MCF 10A (cell line): ENCODE measurements around the gene NTN1. TPM values are rescaled to one million over a fixed set of nuclear protein-coding genes. Genes with fewer than 3 reads are reported as not detected.

Experiments
- BruUV-seq: library from RNA; stranded (reverse); fragments of 400-500 nt; replicated peaks from 2 replicates; lab custom pipeline; 2021; lab: Mats Ljungman, UMichigan
- CTCF ChIA-PET: fragments of 300-600 bp; sonication (Branson Sonifier 250); formaldehyde crosslinking; extraction: SDS; loops from one replicate; lab custom pipeline; 2021; ENCODE audit warnings: antibody characterized with exemption, inconsistent platforms; lab: Yijun Ruan, JAX
- POLR2A ChIA-PET: fragments of 300-600, 350-650 bp; sonication (Branson Sonifier 250); formaldehyde crosslinking; extraction: SDS; loops from one replicate; lab custom pipeline; 2020; ENCODE audit warnings: antibody characterized with exemption, inconsistent platforms; lab: Yijun Ruan, JAX
- DNase-seq: peaks from one replicate; pipeline ENCODE4 v3.0.0-alpha.2; 2018; ENCODE audit not compliant: unreplicated experiment
- H3K27ac Mint-ChIP-seq: one replicate; pipeline ENCODE4 v1.8.0; 2022; ENCODE audit warnings: mild to moderate bottlenecking, low read depth, mixed read lengths; ENCODE audit not compliant: unreplicated experiment
- H3K27me3 Mint-ChIP-seq: one replicate; pipeline ENCODE4 v1.8.0; 2022; ENCODE audit warnings: mixed read lengths; ENCODE audit not compliant: insufficient read depth, unreplicated experiment
- H3K36me3 Mint-ChIP-seq: one replicate; pipeline ENCODE4 v1.8.0; 2022; ENCODE audit warnings: mild to moderate bottlenecking, moderate library complexity, mixed read lengths; ENCODE audit not compliant: insufficient read depth, unreplicated experiment
- H3K4me1 Mint-ChIP-seq: one replicate; pipeline ENCODE4 v1.8.0; 2022; ENCODE audit warnings: mixed read lengths; ENCODE audit not compliant: insufficient read depth, unreplicated experiment
- H3K4me3 Mint-ChIP-seq: one replicate; pipeline ENCODE4 v1.8.0; 2022; ENCODE audit warnings: mild to moderate bottlenecking, moderate library complexity, mixed read lengths; ENCODE audit not compliant: unreplicated experiment
- H3K9me3 Mint-ChIP-seq: one replicate; pipeline ENCODE4 v1.8.0; 2022; ENCODE audit warnings: mixed read lengths; ENCODE audit not compliant: unreplicated experiment
- intact Hi-C: fragments of 100-400 bp; cut with micrococcal nuclease; formaldehyde crosslinking; loops from 2 replicates; pipeline ENCODE4 v1.14.1; 2022
- total RNA-seq: library from RNA; stranded (reverse); gene quantifications from 2 replicates; pipeline ENCODE4 v1.2.3, GENCODE V29; 2022
- TF ChIP-seq, protein P1 (sequence below): fragments of 200-600 bp; IDR thresholded peaks from one replicate; pipeline ENCODE4 v1.8.0; 2022; ENCODE audit warnings: antibody characterized with exemption, mild to moderate bottlenecking; ENCODE audit not compliant: unreplicated experiment

NTN1 gene
- total RNA-seq, 1 experiment from 2014 or later: 0.23 TPM

DNA sequence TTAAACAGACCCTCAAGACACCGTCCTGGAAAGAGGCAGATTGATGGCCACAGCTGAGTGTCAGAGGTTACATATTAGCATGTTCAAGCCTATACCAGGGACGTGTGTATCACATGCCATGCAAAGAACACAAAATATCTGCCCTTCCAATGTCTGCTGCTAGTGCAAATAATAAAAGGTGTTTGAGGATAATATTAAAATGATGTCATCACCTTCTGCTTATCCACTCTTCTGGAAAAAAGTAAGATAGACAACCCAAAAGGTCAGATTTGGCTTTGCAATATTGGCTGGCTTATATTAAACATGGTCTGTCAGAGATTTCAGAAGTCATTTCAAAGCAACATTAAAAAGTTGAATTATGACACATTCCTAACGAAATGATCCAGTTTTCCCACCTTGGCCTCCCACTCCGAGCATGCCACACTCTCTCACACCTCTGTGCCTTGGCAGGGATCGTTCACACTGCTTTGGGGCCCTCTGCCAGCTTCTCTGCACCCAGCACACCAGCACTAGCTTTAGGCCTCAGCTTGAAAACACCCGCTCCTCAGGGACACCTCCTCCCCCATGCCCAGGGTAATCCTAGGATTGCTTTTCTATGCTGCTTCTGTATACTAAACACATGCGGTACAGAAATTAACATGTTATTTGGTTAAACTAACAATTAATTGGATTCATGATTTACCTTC lies 248.2 kb downstream of the NTN1 start:
- no TSS peak for BruUV-seq
- intact Hi-C loops: no loop called here
- CTCF ChIA-PET: interaction anchor here (0.8 kb wide), 1 partner anchor 22 kb away, joined by 5 read pairs; no protein-coding TSS in a partner anchor
- Mint-ChIP-seq H3K36me3 (no peaks in the 10 kb centered on the region), H3K9me3 (no peaks in the 10 kb centered on the region), H3K27me3 (no peaks in the 10 kb centered on the region), H3K27ac (no peak overlapping the region), H3K4me3 (no peak overlapping the region), H3K4me1 (no peaks in the 10 kb centered on the region)
- TF ChIP-seq, protein P1, sequence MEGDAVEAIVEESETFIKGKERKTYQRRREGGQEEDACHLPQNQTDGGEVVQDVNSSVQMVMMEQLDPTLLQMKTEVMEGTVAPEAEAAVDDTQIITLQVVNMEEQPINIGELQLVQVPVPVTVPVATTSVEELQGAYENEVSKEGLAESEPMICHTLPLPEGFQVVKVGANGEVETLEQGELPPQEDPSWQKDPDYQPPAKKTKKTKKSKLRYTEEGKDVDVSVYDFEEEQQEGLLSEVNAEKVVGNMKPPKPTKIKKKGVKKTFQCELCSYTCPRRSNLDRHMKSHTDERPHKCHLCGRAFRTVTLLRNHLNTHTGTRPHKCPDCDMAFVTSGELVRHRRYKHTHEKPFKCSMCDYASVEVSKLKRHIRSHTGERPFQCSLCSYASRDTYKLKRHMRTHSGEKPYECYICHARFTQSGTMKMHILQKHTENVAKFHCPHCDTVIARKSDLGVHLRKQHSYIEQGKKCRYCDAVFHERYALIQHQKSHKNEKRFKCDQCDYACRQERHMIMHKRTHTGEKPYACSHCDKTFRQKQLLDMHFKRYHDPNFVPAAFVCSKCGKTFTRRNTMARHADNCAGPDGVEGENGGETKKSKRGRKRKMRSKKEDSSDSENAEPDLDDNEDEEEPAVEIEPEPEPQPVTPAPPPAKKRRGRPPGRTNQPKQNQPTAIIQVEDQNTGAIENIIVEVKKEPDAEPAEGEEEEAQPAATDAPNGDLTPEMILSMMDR: no peak
- POLR2A ChIA-PET: no interaction called here
- DNase-seq: no peak

DNA sequence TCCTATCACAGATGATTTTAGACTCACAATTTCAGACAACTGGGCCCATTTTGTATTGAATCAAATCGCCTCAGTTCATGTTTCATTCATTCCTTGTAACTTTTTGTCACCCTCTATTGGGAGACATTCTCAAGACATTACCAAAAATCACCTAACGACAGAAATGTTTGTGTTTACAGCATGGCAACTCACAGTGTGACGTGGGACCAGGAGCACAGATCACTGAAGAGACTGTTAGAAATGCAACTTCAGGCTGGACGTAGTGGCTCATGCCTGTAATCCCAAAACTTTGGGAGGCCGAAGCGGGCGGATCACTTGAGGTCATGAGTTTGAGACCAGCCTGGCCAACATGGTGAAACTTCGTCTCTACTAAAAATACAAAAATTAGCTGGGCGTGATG lies 249.6 kb downstream of the NTN1 start:
- H3K36me3 Mint-ChIP-seq: no peaks in the 10 kb centered on the region

DNA sequence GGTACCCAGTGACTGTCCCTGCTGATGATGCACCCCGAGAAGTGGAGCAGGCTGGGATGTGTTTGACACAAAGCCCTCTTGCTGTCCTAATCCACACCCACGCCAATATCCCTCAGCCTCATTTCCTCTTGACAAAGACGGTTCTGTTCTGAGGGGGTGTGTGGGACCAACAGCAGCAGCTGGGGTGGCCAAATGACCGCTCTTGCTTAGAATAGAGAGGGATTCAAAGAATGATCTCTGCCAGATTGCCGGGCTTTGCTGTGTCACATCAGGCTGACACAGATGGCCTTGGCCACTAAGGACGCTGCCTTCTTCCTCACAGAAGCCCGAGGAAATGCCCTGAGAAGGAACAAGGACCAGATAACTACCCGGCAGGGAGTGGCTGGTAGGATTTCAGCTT lies 250.7 kb downstream of the NTN1 start:
- Mint-ChIP-seq H3K27ac (no peak overlapping the region), H3K9me3 (no peaks in the 10 kb centered on the region), H3K4me1 (no peaks in the 10 kb centered on the region), H3K4me3 (no peak overlapping the region), H3K36me3 (no peaks in the 10 kb centered on the region), H3K27me3 (no peaks in the 10 kb centered on the region)
- intact Hi-C loops: no loop called here
- POLR2A ChIA-PET: no interaction called here
- CTCF ChIA-PET: interaction anchor here (1.0 kb wide), 1 partner anchor 251 kb away, joined by 3 read pairs; no protein-coding TSS in a partner anchor
- no TSS peak for BruUV-seq
- TF ChIP-seq, protein P1: no peak
- DNase-seq: no peak

More for the DNA sequence above, 249.6 kb downstream of the NTN1 start:
- Mint-ChIP-seq H3K27ac (no peak overlapping the region), H3K9me3 (no peaks in the 10 kb centered on the region), H3K4me3 (no peak overlapping the region), H3K4me1 (no peaks in the 10 kb centered on the region), H3K27me3 (no peaks in the 10 kb centered on the region)
- CTCF ChIA-PET: interaction anchor here (0.6 kb wide), 1 partner anchor 26 kb away, joined by 3 read pairs; no protein-coding TSS in a partner anchor
- TF ChIP-seq, protein P1: no peak
- POLR2A ChIA-PET: no interaction called here
- BruUV-seq: no TSS peak
- DNase-seq: no peak
- intact Hi-C loops: no loop called here

DNA sequence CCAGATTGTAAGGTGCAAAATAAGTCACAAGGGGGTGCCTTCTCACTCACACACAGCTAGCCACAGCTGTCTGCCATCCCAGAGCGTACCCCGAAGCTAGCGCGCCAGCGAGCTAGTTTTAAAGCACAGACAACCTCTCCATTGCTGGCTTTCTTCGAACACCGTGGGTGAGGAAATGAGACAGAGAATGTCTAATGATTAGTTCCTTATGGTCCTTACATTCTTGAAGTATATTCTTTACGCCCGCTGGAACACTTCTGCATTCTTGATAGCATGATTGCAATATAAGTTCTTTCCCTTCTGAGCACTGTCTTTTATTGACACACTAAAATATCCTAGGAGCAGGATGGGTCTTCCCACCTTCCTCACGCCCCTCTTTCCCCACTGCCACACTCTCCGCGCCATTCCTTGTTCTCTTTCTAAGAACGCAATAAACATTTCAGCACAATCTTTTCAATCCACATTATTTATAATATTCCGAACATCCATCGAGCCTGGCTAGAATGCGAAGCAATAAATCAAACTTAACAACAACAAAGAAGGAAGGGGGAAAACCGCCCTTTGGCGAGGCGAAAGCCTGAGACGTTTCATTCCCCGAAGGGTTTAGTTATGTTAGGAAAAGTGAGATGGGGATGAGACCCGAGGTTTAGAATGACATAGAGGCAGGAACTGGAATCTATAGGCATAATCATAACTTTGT lies 251.3 kb downstream of the NTN1 start:
- Mint-ChIP-seq H3K27me3 (no peaks in the 10 kb centered on the region), H3K27ac (no peak overlapping the region), H3K36me3 (no peaks in the 10 kb centered on the region), H3K4me3 (no peak overlapping the region), H3K9me3 (no peaks in the 10 kb centered on the region), H3K4me1 (no peaks in the 10 kb centered on the region)
- no peak for DNase-seq
- POLR2A ChIA-PET: no interaction called here
- TF ChIP-seq, protein P1: no peak
- intact Hi-C loops: no loop called here
- no TSS peak for BruUV-seq
- CTCF ChIA-PET: interaction anchor here (1.0 kb wide), 1 partner anchor 250 kb away, joined by 3 read pairs; no protein-coding TSS in a partner anchor
